HG02610 (cell line): Measurements from ENCODE around the gene GNB3.

Source experiments
- ATAC-seq: cut with Tn5 transposase; IDR thresholded peaks from one replicate; pipeline ENCODE4 v1.9.1; 2021; ENCODE audit warnings: mild to moderate bottlenecking, moderate library complexity; ENCODE audit not compliant: unreplicated experiment

The GNB3 gene

DNA sequence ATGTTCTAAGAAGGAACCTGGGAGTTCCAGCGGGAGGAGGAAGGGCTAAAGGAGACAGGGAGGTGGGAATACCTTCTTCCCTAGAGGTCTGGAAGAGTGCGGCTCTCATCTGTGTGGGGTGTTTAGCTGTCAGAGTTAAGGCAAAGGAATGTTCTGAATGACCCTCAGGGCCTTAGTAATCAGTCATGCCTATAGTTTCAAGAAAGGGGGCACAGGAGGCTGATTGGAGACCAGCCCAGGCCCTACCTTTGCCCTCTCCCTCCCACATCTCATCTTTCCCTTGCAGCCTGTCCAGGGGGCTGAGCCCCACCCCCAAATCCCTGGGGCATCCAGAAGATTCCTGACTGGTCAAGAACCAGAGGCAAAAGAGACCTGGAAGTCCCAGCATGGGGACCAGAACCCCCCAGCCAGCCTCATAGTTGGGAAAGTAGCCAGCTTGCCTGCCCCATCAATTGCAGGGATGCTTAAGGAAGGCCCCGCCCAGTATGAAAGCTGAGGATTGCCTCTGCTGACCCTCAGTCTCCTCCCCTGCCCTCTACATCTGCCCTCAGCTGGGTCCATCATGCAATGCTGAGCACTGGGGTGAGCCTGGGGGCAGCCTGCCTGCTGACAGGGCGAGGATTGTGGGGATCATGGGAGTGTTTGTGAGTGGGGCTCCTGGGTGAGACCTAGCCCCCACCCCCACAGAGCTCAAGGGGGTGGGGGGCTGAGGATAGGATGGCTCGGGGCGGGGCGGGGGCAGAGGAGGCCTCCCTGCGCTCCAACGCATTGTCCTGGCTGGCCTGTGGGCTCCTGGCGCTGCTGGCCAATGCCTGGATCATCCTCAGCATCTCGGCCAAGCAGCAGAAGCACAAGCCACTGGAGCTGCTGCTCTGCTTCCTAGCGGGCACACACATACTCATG is 17.3 kb upstream of the GNB3 start:
- no peak for ATAC-seq

DNA sequence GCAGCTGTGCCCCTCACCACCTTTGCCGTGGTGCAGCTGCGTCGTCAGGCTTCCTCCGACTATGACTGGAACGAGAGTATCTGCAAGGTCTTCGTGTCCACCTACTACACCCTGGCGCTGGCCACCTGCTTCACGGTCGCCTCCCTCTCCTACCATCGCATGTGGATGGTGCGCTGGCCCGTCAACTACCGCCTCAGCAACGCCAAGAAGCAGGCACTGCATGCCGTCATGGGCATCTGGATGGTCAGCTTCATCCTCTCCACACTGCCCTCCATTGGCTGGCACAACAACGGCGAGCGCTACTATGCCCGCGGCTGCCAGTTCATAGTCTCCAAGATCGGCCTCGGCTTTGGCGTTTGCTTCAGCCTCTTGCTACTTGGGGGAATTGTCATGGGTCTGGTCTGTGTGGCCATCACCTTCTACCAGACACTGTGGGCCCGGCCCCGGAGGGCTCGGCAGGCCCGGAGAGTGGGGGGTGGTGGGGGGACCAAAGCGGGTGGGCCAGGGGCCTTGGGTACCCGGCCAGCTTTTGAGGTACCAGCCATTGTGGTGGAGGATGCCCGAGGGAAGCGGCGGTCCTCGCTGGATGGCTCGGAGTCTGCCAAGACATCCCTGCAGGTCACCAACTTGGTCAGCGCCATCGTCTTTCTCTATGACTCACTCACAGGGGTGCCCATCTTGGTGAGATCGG is 16.5 kb upstream of the GNB3 start:
- ATAC-seq: no peak

DNA sequence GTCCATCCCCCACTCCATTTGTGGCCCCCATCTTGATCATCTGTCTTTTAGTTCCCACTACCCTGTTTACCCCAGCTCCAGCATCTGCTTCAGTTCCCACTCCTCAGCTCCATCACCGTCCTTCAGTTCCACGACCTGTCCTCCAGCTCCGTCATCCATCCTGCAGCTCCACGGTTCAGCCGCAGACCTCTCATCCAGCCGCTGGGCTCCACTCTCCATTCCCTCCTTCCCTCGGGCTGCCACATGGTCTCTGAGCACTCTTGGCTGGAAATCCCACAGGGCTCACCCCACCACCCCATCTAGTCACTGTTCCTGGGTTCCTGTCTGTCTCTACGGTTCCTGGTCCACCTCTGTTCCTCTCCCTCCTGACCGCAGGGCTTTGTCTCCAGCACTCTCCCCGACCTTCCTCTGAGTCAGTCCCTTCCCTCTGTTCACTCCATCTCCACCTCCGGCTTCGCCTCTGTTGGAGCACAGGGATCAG is 15.8 kb upstream of the GNB3 start:
- no peak for ATAC-seq

DNA sequence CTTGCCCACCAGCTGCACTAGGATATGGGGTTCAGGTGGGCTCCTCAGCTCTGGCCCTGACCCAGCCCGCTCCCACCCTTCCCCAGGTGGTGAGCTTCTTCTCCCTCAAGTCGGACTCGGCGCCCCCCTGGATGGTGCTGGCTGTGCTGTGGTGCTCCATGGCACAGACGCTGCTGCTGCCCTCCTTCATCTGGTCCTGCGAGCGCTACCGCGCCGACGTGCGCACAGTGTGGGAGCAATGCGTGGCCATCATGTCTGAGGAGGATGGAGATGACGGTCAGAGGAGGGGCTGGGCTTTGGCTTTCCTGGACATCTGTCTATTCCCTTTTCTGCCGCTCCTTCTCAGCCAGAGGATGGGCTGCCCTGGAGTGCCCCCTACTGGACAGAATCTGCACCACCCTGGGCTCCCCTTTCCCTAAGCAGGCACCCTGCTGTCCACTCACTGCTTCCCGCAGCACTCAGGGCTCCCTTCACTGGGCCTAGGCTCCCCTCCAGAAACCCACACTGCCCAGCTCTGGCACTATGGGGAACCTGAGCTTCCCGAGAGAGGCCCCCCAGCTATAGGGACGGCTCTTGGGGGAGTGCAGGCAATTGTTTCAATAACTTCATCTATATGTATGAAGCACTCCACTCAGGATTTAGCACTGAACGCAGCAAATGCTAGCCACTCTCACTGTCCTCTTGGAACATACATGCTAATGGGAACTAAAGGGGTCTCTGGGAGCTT is 15.2 kb upstream of the GNB3 start:
- ATAC-seq: no peak

DNA sequence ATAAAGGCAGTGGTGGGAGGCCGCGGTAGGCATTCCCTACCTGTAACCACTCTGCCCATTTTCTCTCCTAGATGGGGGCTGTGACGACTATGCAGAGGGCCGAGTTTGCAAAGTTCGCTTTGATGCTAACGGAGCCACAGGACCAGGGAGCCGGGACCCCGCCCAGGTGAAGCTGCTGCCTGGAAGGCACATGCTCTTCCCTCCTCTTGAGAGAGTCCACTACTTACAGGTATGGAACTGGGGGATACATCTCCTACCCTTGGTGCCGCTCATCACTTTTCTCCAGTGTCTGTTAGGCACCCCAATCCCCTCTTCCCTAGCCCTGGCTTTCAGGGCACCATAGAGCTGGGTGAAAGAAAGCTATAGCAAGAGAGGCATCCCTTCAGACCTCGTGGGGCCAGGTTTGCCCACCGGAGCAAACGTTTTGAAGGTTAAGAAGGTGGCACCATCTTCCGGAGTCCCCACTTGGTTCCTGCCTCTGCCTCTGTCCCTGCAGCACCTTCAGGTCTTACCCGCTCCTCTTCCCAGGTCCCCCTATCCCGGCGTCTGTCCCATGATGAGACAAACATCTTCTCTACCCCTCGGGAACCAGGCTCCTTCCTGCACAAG is 14.5 kb upstream of the GNB3 start:
- ATAC-seq: no peak

DNA sequence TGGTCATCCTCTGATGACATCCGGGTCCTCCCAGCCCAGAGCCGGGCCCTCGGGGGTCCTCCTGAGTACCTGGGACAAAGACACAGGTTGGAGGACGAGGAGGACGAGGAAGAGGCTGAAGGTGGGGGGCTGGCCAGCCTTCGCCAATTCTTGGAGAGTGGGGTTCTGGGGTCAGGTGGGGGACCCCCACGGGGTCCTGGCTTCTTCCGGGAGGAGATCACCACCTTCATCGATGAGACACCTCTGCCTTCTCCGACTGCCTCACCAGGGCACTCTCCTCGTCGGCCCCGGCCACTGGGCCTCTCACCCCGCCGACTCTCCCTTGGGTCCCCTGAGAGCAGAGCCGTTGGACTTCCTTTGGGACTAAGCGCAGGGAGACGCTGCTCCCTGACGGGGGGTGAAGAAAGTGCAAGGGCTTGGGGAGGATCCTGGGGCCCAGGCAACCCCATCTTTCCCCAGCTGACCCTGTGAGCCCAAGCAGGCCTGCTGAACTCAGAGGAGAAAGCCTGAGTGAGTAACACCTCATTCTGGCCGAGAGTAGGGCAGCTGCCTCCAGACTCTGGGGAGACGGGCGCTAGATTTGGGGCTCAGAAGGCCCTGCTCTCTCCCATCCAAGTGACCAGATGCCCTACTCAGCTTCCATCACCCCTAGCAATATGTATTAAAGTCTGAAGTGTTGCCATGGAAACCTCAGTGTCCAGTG is 13.8 kb upstream of the GNB3 start:
- ATAC-seq: no peak

DNA sequence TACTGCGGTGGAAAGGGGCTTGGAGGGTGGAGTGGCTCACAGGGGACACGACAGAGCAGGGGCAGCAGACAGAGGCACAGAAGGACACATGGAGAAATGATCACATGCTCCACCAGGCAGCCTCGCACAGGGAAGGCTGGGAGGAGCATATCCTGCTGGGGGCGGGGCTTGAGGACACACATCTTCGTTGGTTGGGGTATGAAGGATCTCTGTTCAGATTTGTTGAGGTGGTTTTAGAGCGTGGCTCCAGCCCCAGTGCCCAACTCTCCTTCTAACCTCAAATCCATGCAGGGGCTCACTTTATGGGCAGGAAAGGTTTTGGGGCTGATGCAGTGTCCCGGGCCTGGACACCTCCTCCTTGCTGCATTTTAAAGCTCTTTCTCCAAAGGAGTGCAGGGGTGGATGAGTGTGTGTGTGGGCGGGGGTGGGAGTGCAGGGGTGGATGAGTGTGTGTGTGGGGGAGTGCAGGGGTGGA is 13.3 kb upstream of the GNB3 start:
- ATAC-seq: no peak

DNA sequence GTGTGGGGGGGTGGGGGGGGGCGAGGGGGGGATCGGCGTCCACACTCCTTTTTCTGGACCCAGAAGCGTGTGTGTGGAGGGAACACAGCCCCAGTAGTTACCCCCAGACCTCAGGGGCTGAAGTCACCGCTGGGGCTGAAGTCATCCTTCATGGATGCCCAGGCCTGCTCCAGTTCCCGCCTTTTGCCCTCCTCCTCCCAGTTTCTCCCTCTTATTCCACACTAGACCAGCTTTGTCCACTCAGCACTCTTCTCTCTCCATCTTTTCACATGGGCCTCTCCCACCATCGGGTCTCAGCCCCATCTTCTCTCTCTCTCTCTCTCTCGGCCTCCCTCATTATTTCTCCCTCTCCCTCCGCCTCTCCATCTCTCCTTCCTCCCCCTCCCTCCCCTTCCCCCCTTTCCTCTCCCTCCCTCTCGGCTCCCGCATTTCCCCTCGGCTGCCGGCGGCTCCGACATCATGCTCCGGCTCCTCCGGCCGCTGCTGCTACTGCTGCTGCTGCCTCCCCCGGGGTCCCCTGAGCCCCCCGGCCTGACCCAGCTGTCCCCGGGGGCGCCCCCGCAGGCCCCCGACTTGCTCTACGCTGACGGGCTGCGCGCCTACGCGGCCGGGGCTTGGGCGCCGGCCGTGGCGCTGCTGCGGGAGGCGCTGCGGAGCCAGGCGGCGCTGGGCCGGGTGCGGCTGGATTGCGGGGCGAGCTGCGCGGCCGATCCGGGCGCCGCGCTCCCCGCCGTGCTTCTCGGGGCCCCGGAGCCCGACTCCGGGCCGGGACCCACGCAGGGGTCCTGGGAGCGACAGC is 12.5 kb upstream of the GNB3 start, which contains the start of gene P3H3:
Gene P3H3 (plus strand): TSS at position 426 of the 799 bp plus-strand sequence. CDS start 34 bp downstream, at position 460.
- no peak for ATAC-seq

DNA sequence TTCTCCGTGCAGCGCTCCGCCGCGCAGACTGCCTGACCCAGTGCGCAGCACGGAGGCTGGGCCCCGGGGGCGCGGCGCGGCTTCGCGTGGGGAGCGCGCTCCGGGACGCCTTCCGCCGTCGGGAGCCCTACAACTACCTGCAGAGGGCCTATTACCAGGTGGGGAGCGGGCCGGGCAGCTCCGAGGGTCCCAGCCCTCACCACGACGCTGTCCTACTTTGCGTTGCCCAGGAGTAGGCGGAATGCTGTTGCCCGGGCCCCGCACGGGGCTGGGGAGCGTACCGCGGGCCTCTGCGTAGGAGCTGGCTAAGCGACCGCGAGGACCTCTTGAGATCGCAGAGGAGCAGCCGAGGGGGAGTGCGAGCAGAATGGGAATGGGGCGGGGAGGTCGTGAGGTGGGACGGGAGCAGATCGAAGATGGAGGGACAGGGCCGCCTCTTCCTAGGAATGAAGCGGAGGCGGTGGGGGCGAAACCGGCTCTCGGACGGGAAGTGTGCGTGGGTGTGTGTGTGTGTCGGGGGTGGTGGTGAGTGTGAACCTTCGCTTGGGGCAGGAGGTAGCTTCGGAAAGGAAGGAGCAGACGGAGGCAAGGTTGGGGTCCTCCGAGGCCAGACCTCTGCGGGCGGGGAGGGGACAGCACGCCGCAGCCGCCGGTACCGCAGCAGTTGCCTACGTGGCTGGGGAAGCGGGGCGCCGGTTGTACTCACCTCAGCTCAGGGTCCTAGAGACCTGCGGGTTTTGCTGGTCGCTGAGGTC is 11.8 kb upstream of the GNB3 start:
- no peak for ATAC-seq

DNA sequence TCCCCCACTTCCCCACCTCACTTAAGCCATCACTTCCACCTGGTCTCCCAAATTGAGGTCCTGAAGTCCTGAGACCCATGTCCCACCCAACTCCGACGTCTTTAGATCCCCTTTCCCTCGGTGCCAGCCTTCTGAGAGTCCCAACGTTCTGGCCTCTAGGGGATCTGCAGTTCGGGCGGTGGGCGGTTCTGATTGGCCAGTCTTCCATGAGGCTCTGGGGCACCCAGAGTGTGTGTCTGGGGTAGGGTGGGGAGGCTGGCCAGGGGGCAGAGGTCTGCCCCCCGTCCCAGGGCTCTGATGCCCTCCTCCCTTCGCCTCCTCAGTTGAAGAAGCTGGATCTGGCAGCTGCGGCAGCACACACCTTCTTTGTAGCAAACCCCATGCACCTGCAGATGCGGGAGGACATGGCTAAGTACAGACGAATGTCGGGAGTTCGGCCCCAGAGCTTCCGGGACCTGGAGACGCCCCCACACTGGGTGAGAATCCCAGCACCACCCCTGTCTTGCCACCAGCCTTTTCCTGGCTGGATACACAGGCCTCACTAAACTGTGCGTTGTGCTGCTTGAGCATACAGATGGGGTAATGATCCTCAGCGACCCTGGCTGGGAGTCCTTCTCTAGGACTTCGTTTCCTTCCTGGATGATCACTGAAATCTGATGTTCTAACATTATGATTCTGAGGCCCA is 11.0 kb upstream of the GNB3 start:
- no peak for ATAC-seq

DNA sequence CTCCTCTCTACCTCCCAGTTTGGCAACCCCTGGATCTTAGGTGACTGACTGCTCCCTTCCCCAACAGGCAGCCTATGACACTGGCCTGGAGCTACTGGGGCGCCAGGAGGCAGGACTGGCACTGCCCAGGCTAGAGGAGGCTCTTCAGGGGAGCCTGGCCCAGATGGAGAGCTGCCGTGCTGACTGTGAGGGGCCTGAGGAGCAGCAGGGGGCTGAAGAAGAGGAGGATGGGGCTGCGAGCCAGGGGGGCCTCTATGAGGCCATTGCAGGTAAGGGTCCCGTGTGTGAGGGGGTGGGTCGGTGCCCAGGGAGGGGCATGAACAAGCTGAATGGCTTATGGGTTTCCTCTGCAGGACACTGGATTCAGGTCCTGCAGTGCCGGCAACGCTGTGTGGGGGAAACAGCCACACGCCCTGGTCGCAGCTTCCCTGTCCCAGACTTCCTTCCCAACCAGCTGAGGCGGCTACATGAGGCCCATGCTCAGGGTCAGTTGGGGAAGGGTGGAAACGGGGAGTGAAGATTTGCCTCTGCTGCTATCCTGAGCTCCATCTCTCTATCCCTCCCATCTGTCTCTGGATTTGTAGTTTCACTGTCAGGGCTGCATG is 10.3 kb upstream of the GNB3 start:
- no peak for ATAC-seq

DNA sequence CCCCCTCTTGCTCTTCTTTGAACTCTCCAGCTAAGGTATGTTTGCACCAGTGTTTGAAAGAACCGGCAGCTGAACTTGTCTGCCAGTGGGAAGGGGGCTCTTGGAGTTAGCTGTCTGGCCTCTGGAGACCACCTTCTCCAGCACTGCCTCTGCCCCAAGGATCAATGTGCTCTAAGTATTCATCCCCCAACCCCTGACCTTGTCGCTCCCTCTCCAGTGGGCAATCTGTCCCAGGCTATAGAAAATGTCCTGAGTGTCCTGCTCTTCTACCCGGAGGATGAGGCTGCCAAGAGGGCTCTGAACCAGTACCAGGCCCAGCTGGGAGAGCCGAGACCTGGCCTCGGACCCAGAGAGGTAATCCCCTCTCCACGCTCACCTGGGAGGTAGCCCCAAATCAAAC is 9.7 kb upstream of the GNB3 start:
- ATAC-seq: no peak

DNA sequence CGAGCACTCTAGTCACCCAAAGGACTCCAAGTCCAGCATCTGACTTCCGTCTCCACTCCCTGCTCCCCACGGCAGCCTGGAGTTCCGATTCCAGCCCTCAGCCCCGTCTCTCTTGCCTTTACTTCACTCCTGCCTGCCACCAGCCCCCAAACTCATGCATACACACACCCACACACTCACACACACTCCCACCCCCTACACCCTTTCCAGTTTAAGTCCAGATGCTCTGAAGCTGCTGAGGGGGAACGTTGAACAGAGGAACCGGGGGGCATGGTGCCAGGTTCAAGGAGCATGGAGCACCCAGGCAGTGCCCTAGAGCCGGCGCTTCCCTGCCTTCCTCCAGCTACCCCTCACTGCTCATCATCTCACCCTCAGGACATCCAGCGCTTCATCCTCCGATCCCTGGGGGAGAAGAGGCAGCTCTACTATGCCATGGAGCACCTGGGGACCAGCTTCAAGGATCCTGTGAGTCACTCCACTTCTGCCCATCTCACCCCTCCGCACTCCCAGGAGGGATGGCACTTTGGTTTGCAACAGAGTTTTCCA is 9.2 kb upstream of the GNB3 start:
- ATAC-seq: no peak

DNA sequence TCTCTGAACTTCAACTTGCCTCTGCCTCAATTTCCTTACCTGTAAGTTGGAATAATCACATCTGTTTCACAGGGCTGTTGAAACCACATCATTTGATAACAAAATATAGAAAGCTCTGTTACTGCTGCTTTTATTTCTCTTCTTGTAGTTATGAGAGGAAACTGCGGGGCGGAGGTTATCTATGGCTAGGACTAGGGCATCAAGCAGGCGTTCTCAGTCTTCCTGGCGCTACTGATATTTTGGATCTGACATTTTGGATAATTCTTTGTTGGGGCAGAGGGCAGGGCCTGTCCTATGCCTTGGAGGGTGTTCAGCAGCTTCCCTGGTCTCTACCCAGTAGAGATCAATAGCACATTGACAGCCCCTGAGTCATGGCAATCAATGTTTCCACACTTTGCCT is 8.6 kb upstream of the GNB3 start:
- ATAC-seq: no peak

DNA sequence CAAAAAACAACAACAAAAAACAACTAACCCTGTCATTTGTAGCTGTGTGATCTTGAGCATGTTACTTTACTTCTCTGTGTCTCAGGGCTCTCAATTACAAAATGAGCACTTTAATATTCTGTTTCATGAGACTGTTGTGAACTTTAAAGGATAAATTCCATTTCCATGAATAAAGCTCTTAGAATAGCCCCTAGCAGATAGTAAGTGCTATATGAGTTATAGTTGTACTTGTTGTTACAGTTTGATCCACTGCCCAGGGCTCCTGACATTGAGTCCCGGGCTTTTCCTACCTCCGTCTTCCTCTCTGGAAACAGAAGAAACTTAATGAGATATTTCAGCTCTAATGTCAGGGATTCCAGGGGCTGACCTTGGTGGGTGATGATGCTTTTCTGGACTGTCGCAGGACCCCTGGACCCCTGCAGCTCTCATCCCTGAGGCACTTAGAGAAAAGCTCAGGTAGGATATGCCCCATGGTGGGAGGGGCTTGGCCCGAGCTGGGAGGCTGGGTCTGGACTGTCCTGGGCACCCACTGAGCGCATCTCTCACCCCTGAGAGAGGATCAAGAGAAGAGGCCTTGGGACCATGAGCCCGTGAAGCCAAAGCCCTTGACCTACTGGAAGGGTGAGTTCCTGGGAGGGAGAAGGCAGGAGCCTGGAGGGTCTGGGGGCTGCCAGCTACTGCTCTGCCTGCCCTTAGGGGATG is 7.4 kb upstream of the GNB3 start:
- no peak for ATAC-seq

DNA sequence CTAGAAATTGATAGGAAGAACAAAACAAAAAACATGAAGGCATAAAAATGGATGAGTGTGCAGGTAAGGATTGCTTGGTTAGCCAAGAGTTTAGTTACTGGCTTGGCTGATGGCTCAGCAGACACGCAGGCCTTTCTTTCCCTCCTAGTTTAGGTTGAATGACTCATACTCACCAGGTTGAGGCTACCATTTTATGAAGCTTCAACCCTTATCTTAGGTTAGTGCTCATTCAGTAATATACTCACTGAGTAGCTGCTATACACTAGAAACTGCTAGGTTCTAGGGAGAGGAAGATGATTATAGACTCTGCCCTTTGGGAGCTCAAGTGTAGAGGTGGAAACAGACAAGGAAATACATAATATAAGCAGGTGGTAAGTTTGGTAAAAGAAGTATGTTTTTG is 6.5 kb upstream of the GNB3 start:
- ATAC-seq: no peak

DNA sequence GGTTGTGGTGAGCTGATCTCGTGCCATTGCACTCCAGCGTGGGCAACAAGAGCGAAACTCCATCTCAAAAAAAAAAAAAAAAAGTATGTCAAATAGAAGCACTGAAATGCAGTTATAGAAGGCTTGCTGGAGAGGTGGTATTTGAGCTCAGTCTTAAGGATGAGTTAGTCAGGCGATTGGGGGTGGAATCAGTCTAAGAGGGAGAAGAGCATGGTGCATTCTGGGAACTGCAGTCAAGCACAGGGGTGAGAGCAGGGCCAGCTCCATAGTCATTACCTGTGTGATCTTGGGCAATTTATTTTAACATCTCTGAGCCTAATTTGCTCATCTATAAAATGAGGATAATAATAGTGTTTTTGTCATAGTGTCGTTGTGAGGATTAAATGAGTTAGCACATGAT is 5.9 kb upstream of the GNB3 start:
- ATAC-seq: no peak
